Activated naive CD4-positive, alpha-beta T cell treated with anti-CD3 and anti-CD28 coated beads, Interleukin-2, amount 50 U/mL, for 16 hours (primary cell): ENCODE results near the gene TRPT1.

ENCODE experiments used
- DNase-seq: peaks from one replicate; pipeline ENCODE4 v3.0.0-alpha.2; 2020

The TRPT1 gene

GRCh38 chr11:64244107-64244506 is 18.1 kb upstream of the TRPT1 start:
- no peak for DNase-seq

GRCh38 chr11:64243236-64243854 is 17.4 kb upstream of the TRPT1 start:
- DNase-seq, result no peak

GRCh38 chr11:64241491-64242374 is 15.7 kb upstream of the TRPT1 start:
- peak; percentile 99 for DNase-seq

- no peak for DNase-seq
Observed at GRCh38 chr11:64241241-64241490, 15.2 kb upstream of the TRPT1 start.

- peak; percentile 98 for DNase-seq
Observed at GRCh38 chr11:64240435-64241240, 14.7 kb upstream of the TRPT1 start, which contains the start of gene FKBP2. Gene FKBP2, plus strand, starts transcription at chr11:64241095. Its CDS starts 1,293 bp downstream, at chr11:64242388.

GRCh38 chr11:64239662-64240434 is 13.9 kb upstream of the TRPT1 start:
- no peak for DNase-seq

GRCh38 chr11:64238999-64239398 is 13.0 kb upstream of the TRPT1 start:
- no peak for DNase-seq

GRCh38 chr11:64238076-64238475 is 12.1 kb upstream of the TRPT1 start:
- no peak for DNase-seq

- DNase-seq, result no peak
Observed at GRCh38 chr11:64237484-64237951, 11.5 kb upstream of the TRPT1 start.

- DNase-seq, result no peak
Observed at GRCh38 chr11:64235437-64236161, 9.6 kb upstream of the TRPT1 start.

- DNase-seq, result peak; percentile 57
Observed at GRCh38 chr11:64234647-64235379, 8.8 kb upstream of the TRPT1 start.

GRCh38 chr11:64233913-64234586 is 8.1 kb upstream of the TRPT1 start, which contains the start of gene VEGFB:
Gene VEGFB, plus strand, starts transcription at chr11:64234584. Its CDS starts 250 bp downstream, at chr11:64234834.
- DNase-seq, result peak; percentile 69

- no peak for DNase-seq
Observed at GRCh38 chr11:64232967-64233315, 7.0 kb upstream of the TRPT1 start.

GRCh38 chr11:64232182-64232966 is 6.4 kb upstream of the TRPT1 start:
- DNase-seq, result no peak

GRCh38 chr11:64231546-64231945 is 5.6 kb upstream of the TRPT1 start:
- DNase-seq, result peak; percentile 7

GRCh38 chr11:64230985-64231365 is 5.0 kb upstream of the TRPT1 start:
- no peak for DNase-seq

- peak; percentile 88 for DNase-seq
Observed at GRCh38 chr11:64230171-64230984, 4.4 kb upstream of the TRPT1 start, which contains the start of gene DNAJC4. Gene DNAJC4, plus strand, starts transcription at chr11:64230548. Its CDS starts 307 bp downstream, at chr11:64230855.

GRCh38 chr11:64229744-64230170 is 3.8 kb upstream of the TRPT1 start:
- no peak for DNase-seq
